ENCODE measurements around the gene GLIS2. TPM values are rescaled to one million over a fixed set of nuclear protein-coding genes. Genes with fewer than 3 reads are reported as not detected.

The GLIS2 gene
- total RNA-seq, 1 experiment from 2014 or later: 13.1 TPM

DNA sequence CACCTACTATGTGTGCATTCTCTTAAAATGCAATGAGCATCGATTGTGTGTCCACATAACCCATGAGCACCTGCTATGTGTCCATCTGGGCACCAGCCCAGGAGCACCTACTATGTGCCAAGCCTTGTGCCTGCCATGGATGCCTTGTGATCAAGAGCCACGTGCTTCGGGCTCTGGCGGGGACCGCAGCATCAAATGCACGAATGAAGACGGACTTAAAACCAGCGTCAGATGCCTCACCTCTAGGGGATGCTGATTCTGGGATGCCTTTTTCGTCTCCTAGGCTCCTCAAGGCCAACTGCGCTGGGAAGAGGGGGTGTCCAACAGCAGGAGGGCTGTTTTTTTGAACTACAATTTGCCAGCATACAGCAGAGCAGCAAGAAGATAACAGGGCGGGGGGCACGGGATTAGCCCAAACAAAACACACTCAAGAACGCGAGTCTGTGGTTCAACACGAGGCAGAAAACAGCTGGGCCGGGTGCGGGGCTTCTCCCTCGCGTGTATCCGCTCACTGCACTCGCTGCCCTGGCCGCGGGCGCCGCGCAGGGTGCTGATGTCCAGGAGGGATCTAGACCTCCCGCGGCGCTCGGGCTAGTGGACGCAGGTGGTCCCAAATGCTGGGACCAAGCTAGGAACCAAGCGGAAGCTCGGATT, 1.2 kb upstream of the GLIS2 start:
- Mint-ChIP-seq H3K27me3 (ENCODE audit: insufficient read depth, unreplicated experiment) (no peaks in the 10 kb centered on the region), H3K4me1 (ENCODE audit: low read depth, unreplicated experiment) (peaks cover 12% of the 10 kb centered on the region), H3K27ac (ENCODE audit: unreplicated experiment) (peak overlapping the region; percentile 99), H3K9me3 (ENCODE audit: unreplicated experiment) (no peaks in the 10 kb centered on the region), H3K4me3 (ENCODE audit: unreplicated experiment) (peak overlapping the region; percentile 97), H3K36me3 (ENCODE audit: insufficient read depth, unreplicated experiment) (peaks cover 12% of the 10 kb centered on the region)
- H3K4me3 ChIP-seq (ENCODE audit: low read depth, low read length): peak overlapping the region; percentile 83
- peak; percentile 58 to 66 for DNase-seq
- ChIA-PET CTCF (interaction anchor here (0.8 to 1.5 kb wide), 4 partner anchors 24 to 61 kb away, joined by 3 to 10 read pairs (median 4); no protein-coding TSS in a partner anchor), POLR2A (interaction anchor here (0.8 kb wide), 1 partner anchor 43 kb away, joined by 3 read pairs; no protein-coding TSS in a partner anchor)
- no peaks in the 10 kb centered on the region for H3K27me3 ChIP-seq (replicated peaks; ENCODE audit: control insufficient read depth, insufficient read depth, low read length)
- TSS peak; percentile 79 for BruUV-seq (replicated peaks)
- no peaks in the 10 kb centered on the region for H3K36me3 ChIP-seq (ENCODE audit: control insufficient read depth, insufficient read depth, low read length)
- peaks cover 41% of the 10 kb centered on the region for H3K4me1 ChIP-seq
- TF ChIP-seq, protein P1, sequence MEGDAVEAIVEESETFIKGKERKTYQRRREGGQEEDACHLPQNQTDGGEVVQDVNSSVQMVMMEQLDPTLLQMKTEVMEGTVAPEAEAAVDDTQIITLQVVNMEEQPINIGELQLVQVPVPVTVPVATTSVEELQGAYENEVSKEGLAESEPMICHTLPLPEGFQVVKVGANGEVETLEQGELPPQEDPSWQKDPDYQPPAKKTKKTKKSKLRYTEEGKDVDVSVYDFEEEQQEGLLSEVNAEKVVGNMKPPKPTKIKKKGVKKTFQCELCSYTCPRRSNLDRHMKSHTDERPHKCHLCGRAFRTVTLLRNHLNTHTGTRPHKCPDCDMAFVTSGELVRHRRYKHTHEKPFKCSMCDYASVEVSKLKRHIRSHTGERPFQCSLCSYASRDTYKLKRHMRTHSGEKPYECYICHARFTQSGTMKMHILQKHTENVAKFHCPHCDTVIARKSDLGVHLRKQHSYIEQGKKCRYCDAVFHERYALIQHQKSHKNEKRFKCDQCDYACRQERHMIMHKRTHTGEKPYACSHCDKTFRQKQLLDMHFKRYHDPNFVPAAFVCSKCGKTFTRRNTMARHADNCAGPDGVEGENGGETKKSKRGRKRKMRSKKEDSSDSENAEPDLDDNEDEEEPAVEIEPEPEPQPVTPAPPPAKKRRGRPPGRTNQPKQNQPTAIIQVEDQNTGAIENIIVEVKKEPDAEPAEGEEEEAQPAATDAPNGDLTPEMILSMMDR (IDR thresholded peaks at IDR 0.05; ENCODE audit: insufficient read depth in 1 of 2, low read depth in 1 of 2, low read length in 1 of 2, severe bottlenecking in 1 of 2, unreplicated experiment in 1 of 2): no peak
- H3K9me3 ChIP-seq: no peaks in the 10 kb centered on the region
- intact Hi-C loops (cut with micrococcal nuclease; ENCODE audit: unreplicated experiment): loop anchor here (1.0 to 2.0 kb wide), 2 partner anchors 16 to 41 kb away; partner anchors contain the start of gene TFAP4

DNA sequence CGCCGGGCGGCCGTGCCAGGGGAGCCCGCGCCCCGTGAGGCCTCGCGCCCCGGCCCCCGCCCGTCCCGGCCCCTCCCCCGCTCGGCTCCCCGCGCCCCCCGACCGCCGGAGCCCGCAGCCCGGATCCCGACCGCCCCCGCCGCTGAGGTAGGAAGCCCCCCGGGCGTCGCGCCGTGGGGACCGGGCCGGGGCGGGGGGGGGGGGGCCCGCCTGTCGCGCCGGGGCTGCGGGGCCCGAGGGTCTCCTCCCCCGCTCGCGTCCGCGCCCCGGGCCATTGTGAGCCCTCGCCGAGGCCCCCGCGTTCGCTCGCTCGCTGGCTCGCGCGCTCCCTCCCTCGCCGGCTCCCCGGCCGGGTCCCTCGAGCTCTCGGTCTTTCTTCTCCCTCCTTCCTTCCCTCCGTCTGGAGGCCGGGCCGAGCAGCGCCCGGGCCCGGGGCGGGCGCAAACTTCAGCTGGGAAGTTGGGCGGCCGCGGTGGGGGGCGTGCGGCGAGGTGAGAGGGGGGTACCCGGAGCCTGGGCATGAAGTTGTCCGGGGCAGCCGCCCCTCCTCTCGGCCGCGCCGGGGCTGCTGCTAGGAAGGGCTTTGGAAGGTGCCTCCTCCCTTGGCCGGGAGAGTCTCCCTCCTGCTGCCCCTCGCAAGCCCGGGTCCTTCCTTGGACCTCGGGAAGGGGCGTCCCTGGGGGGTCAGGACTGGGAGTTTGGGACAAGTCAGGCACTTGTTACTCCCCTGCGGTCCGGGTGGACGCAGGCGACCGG, 419 bp downstream of the GLIS2 start:
- ChIA-PET POLR2A (interaction anchor here (0.6 kb wide), 2 partner anchors 17 to 44 kb away, joined by 3 to 10 read pairs; no protein-coding TSS in a partner anchor), CTCF (interaction anchor here (0.5 to 1.5 kb wide), 3 partner anchors 43 to 51 kb away, joined by 3 to 10 read pairs (median 3); no protein-coding TSS in a partner anchor)
- Mint-ChIP-seq H3K27ac (ENCODE audit: unreplicated experiment) (no peak overlapping the region), H3K27me3 (ENCODE audit: insufficient read depth, unreplicated experiment) (no peaks in the 10 kb centered on the region), H3K36me3 (ENCODE audit: insufficient read depth, unreplicated experiment) (peaks cover 17% of the 10 kb centered on the region), H3K4me3 (ENCODE audit: unreplicated experiment) (peak overlapping the region; percentile 66), H3K9me3 (ENCODE audit: unreplicated experiment) (no peaks in the 10 kb centered on the region), H3K4me1 (ENCODE audit: low read depth, unreplicated experiment) (peaks cover 12% of the 10 kb centered on the region)
- no TSS peak for BruUV-seq (replicated peaks)
- H3K9me3 ChIP-seq: no peaks in the 10 kb centered on the region
- H3K36me3 ChIP-seq (ENCODE audit: control insufficient read depth, insufficient read depth, low read length): no peaks in the 10 kb centered on the region
- TF ChIP-seq, protein P1 (IDR thresholded peaks at IDR 0.05; ENCODE audit: insufficient read depth in 1 of 2, low read depth in 1 of 2, low read length in 1 of 2, severe bottlenecking in 1 of 2, unreplicated experiment in 1 of 2): no peak
- H3K4me3 ChIP-seq (ENCODE audit: low read depth, low read length): peak overlapping the region; percentile 83
- peaks cover 36% of the 10 kb centered on the region for H3K4me1 ChIP-seq
- no peaks in the 10 kb centered on the region for H3K27me3 ChIP-seq (replicated peaks; ENCODE audit: control insufficient read depth, insufficient read depth, low read length)
- peak in 1 of 2 experiments; percentile 48 for DNase-seq
- intact Hi-C loops (cut with micrococcal nuclease; ENCODE audit: unreplicated experiment): no loop called here

DNA sequence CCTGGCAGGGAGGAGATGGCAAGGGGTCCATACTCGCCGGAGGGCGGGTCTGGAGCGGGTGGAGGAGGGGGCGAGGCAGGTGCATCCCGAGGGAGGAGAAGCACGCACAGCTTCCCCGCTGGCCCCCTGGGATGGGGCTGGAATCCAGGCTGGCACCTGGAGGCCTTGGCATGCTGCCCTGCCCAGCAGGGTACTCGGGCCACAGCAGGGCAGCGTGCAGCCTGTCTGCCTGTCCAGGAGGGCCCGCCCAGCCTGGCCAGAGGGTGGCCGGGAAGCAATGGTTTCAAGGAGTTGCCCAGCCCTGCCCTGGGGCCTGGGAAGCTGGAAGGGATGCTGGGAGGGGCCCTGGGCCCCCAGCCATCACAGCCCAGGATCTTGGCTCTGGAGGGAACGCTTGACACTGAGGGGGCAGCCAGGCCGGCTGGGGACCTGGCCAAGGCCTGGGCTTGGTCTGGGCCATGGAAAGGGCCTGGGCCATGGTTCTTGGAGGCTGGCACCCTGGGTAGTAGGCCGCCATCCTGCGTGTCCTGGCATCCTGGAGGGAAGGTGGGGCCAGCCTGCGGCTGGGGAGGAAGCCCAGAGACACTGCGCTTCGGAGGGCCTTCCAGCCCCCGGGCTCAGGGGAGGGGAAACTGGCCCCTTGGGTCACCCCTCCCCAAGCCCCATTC, 1.1 kb downstream of the GLIS2 start:
- peak overlapping the region; percentile 83 for H3K4me3 ChIP-seq (ENCODE audit: low read depth, low read length)
- Mint-ChIP-seq H3K4me3 (ENCODE audit: unreplicated experiment) (peak overlapping the region; percentile 66), H3K4me1 (ENCODE audit: low read depth, unreplicated experiment) (peaks cover 12% of the 10 kb centered on the region), H3K9me3 (ENCODE audit: unreplicated experiment) (no peaks in the 10 kb centered on the region), H3K27me3 (ENCODE audit: insufficient read depth, unreplicated experiment) (no peaks in the 10 kb centered on the region), H3K36me3 (ENCODE audit: insufficient read depth, unreplicated experiment) (peaks cover 17% of the 10 kb centered on the region), H3K27ac (ENCODE audit: unreplicated experiment) (no peak overlapping the region)
- no peaks in the 10 kb centered on the region for H3K27me3 ChIP-seq (replicated peaks; ENCODE audit: control insufficient read depth, insufficient read depth, low read length)
- POLR2A ChIA-PET: interaction anchor here (0.6 kb wide), 1 partner anchor 17 kb away, joined by 3 read pairs; no protein-coding TSS in a partner anchor
- no TSS peak for BruUV-seq (replicated peaks)
- peaks cover 36% of the 10 kb centered on the region for H3K4me1 ChIP-seq
- TF ChIP-seq, protein P1 (IDR thresholded peaks at IDR 0.05; ENCODE audit: insufficient read depth in 1 of 2, low read depth in 1 of 2, low read length in 1 of 2, severe bottlenecking in 1 of 2, unreplicated experiment in 1 of 2): no peak
- no peaks in the 10 kb centered on the region for H3K9me3 ChIP-seq
- intact Hi-C loops (cut with micrococcal nuclease; ENCODE audit: unreplicated experiment): no loop called here
- CTCF ChIA-PET: interaction anchor here (0.7 to 1.0 kb wide), 3 partner anchors 15 to 52 kb away, joined by 3 read pairs; no protein-coding TSS in a partner anchor
- no peak for DNase-seq
- no peaks in the 10 kb centered on the region for H3K36me3 ChIP-seq (ENCODE audit: control insufficient read depth, insufficient read depth, low read length)

Data from Caco-2 (cell line).